Measurements from ENCODE around the gene TTLL11. TPM values are rescaled to one million over a fixed set of nuclear protein-coding genes. Genes with fewer than 3 reads are reported as not detected.

Gene TTLL11
- total and polyA plus RNA-seq, 4 donors: 1.4 to 4.5 (median 3.6) TPM

GRCh38 chr9:121840838-121841760 lies 252.0 kb downstream of the TTLL11 start:
- H3K27me3 ChIP-seq (ENCODE audit: control insufficient read depth in 4 of 4, insufficient read depth in 4 of 4, low read length in 3 of 4): no peaks in the 10 kb centered on the region
- H3K9me3 ChIP-seq (ENCODE audit: control insufficient read depth in 4 of 4, low read length in 3 of 4): no peaks in the 10 kb centered on the region
- H3K4me3 ChIP-seq (ENCODE audit: low read depth in 1 of 3, low read length in 3 of 3): no peak overlapping the region
- no peak overlapping the region for H3K9ac ChIP-seq (ENCODE audit: low read depth in 1 of 2, low read length in 2 of 2)
- TF ChIP-seq ZBTB33 (IDR thresholded peaks at IDR 0.05): no peak
- no peak for TF ChIP-seq FOXA2 (IDR thresholded peaks at IDR 0.05)
- no peak for TF ChIP-seq YY1 (IDR thresholded peaks at IDR 0.05)
- no peak for TF ChIP-seq HNF4A (conservative IDR thresholded peaks at IDR 0.05)
- TF ChIP-seq FOXA1 (IDR thresholded peaks at IDR 0.05): no peak
- TF ChIP-seq, protein P1, sequence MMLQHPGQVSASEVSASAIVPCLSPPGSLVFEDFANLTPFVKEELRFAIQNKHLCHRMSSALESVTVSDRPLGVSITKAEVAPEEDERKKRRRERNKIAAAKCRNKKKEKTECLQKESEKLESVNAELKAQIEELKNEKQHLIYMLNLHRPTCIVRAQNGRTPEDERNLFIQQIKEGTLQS (IDR thresholded peaks at IDR 0.05): no peak
- no peak for TF ChIP-seq JUND (IDR thresholded peaks at IDR 0.05)
- TF ChIP-seq, protein P2, sequence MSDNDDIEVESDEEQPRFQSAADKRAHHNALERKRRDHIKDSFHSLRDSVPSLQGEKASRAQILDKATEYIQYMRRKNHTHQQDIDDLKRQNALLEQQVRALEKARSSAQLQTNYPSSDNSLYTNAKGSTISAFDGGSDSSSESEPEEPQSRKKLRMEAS (IDR thresholded peaks at IDR 0.05): no peak
- TF ChIP-seq REST (IDR thresholded peaks at IDR 0.05): no peak
- TF ChIP-seq HNF4G (IDR thresholded peaks at IDR 0.05): no peak
- TF ChIP-seq EGR1 (IDR thresholded peaks at IDR 0.05; ENCODE audit: low read depth in 2 of 2): no peak
- no peak for DNase-seq (ENCODE audit: low spot score)
- H3K4me1 ChIP-seq (ENCODE audit: control insufficient read depth in 4 of 4, insufficient read depth in 4 of 4, low read length in 3 of 4): no peaks in the 10 kb centered on the region
- H3K27ac ChIP-seq (ENCODE audit: low read depth in 1 of 2, low read length in 2 of 2): no peak overlapping the region
- no peaks in the 10 kb centered on the region for H3K36me3 ChIP-seq (ENCODE audit: control insufficient read depth in 4 of 4, insufficient read depth in 3 of 4, low read depth in 1 of 4, low read length in 3 of 4)
- WGBS: 91% methylated on average over 20 of the region's 20 CpGs

GRCh38 chr9:121839726-121840500 lies 253.2 kb downstream of the TTLL11 start:
- Histone ChIP-seq H3K27ac (ENCODE audit: low read depth in 1 of 2, low read length in 2 of 2) (no peak overlapping the region), H3K36me3 (ENCODE audit: control insufficient read depth in 4 of 4, insufficient read depth in 3 of 4, low read depth in 1 of 4, low read length in 3 of 4) (no peaks in the 10 kb centered on the region), H3K4me1 (ENCODE audit: control insufficient read depth in 4 of 4, insufficient read depth in 4 of 4, low read length in 3 of 4) (no peaks in the 10 kb centered on the region), H3K9ac (ENCODE audit: low read depth in 1 of 2, low read length in 2 of 2) (no peak overlapping the region), H3K9me3 (ENCODE audit: control insufficient read depth in 4 of 4, low read length in 3 of 4) (no peaks in the 10 kb centered on the region), H3K27me3 (ENCODE audit: control insufficient read depth in 4 of 4, insufficient read depth in 4 of 4, low read length in 3 of 4) (no peaks in the 10 kb centered on the region), H3K4me3 (ENCODE audit: low read depth in 1 of 3, low read length in 3 of 3) (no peak overlapping the region)
- WGBS: 92% methylated on average over 16 of the region's 16 CpGs
- no peak for DNase-seq (ENCODE audit: low spot score)
- TF ChIP-seq HNF4A (conservative IDR thresholded peaks at IDR 0.05) (no peak), REST (IDR thresholded peaks at IDR 0.05) (no peak), SP1 (IDR thresholded peaks at IDR 0.05) (no peak), FOXA2 (IDR thresholded peaks at IDR 0.05) (no peak), GABPA (IDR thresholded peaks at IDR 0.05 in 1 of 2, conservative IDR thresholded peaks at IDR 0.05 in 1 of 2) (no peak)
- TF ChIP-seq, protein P1 (IDR thresholded peaks at IDR 0.05): no peak
